ENCODE data around the gene TMEM119. TPM values are rescaled to one million over a fixed set of nuclear protein-coding genes. Genes with fewer than 3 reads are reported as not detected.

TMEM119 gene
- total and polyA plus RNA-seq, 10 of the 15 experiments (the other 5 are each of a cell fraction or from before 2014, with no cell fraction given) = 0.11 to 0.44 (median 0.19) TPM; not detected in 5

GRCh38 chr12:108598553-108599250 lies 818 bp upstream of the TMEM119 start:
- RAD21 ChIA-PET (ENCODE audit: unreplicated experiment) = no interaction called here
- no peak overlapping the region for H3K4me3 ChIP-seq
- WGBS (ENCODE audit: insufficient coverage, insufficient replicate concordance, low lambda C conversion rate, missing lambda C conversion rate) = 68% methylated on average over 11 of the region's 11 CpGs
- POLR2A ChIA-PET = interaction anchor here (0.5 kb wide), 1 partner anchor 26 kb away, joined by 4 read pairs; no protein-coding TSS in a partner anchor
- SMC1A ChIA-PET (ENCODE audit: uncharacterized antibody, unreplicated experiment) = interaction anchor here (0.9 to 1.0 kb wide), 2 partner anchors 21 to 23 kb away, joined by 4 to 5 read pairs; no protein-coding TSS in a partner anchor
- H2AFZ ChIP-seq (ENCODE audit: control insufficient read depth, low read depth, low read length) = no peak overlapping the region
- CTCF ChIA-PET = interaction anchor here (1.0 to 1.2 kb wide), 2 partner anchors 19 to 26 kb away, joined by 3 to 4 read pairs; no protein-coding TSS in a partner anchor
- no peak overlapping the region for H3K4me2 ChIP-seq (ENCODE audit: control insufficient read depth, insufficient read depth)
- H3K4me1 ChIP-seq (ENCODE audit: control insufficient read depth, insufficient read depth, low read length) = no peaks in the 10 kb centered on the region
- intact Hi-C loops (cut with micrococcal nuclease; ENCODE audit: unreplicated experiment) = no loop called here
- H3K79me2 ChIP-seq (ENCODE audit: control insufficient read depth, insufficient read depth, low read length) = no peaks in the 10 kb centered on the region
- H3K27me3 ChIP-seq (replicated peaks in 1 of 2; ENCODE audit: control insufficient read depth in 2 of 2, insufficient read depth in 2 of 2, low read length in 1 of 2) = no peaks in the 10 kb centered on the region
- no peak overlapping the region for H3K27ac ChIP-seq (ENCODE audit: control insufficient read depth, insufficient read depth)
- H3K9me3 ChIP-seq (replicated peaks; ENCODE audit: control insufficient read depth, insufficient read depth, low read length) = no peaks in the 10 kb centered on the region
- no peaks in the 10 kb centered on the region for H4K20me1 ChIP-seq (ENCODE audit: control insufficient read depth, insufficient read depth)
- peak; percentile 92 for TF ChIP-seq ZNF24 (IDR thresholded peaks at IDR 0.05)
- no peak for TF ChIP-seq FOS (IDR thresholded peaks at IDR 0.05; ENCODE audit: borderline replicate concordance, extremely low read depth, insufficient read length)
- H3K36me3 ChIP-seq (ENCODE audit: control insufficient read depth in 2 of 2, insufficient read depth in 2 of 2, low read length in 1 of 2) = no peaks in the 10 kb centered on the region
- FAIRE-seq (no peak), DNase-seq (ENCODE audit: low read depth, low spot score) (no peak), ATAC-seq (no peak)
- BruUV-seq (replicated peaks) = no TSS peak
- H3K9ac ChIP-seq (ENCODE audit: control insufficient read depth, insufficient read depth, low read length) = no peak overlapping the region
- in situ Hi-C loops (cut with MboI) = no loop called here

GRCh38 chr12:108596854-108597558 lies 878 bp downstream of the TMEM119 start:
- DNase-seq (ENCODE audit: low read depth, low spot score) = no peak
- no peak for ATAC-seq
- H2AFZ ChIP-seq (ENCODE audit: control insufficient read depth, low read depth, low read length) = no peak overlapping the region
- no peak overlapping the region for H3K4me3 ChIP-seq
- H4K20me1 ChIP-seq (ENCODE audit: control insufficient read depth, insufficient read depth) = no peaks in the 10 kb centered on the region
- H3K9ac ChIP-seq (ENCODE audit: control insufficient read depth, insufficient read depth, low read length) = no peak overlapping the region
- no peaks in the 10 kb centered on the region for H3K79me2 ChIP-seq (ENCODE audit: control insufficient read depth, insufficient read depth, low read length)
- SMC1A ChIA-PET (ENCODE audit: uncharacterized antibody, unreplicated experiment) = no interaction called here
- no TSS peak for BruUV-seq (replicated peaks)
- POLR2A ChIA-PET = no interaction called here
- H3K27me3 ChIP-seq (replicated peaks in 1 of 2; ENCODE audit: control insufficient read depth in 2 of 2, insufficient read depth in 2 of 2, low read length in 1 of 2) = no peaks in the 10 kb centered on the region
- CTCF ChIA-PET = no interaction called here
- no peak overlapping the region for H3K27ac ChIP-seq (ENCODE audit: control insufficient read depth, insufficient read depth)
- intact Hi-C loops (cut with micrococcal nuclease; ENCODE audit: unreplicated experiment) (no loop called here), in situ Hi-C loops (cut with MboI) (no loop called here)
- FAIRE-seq = no peak
- WGBS (ENCODE audit: insufficient coverage, insufficient replicate concordance, low lambda C conversion rate, missing lambda C conversion rate) = 43% methylated on average over 10 of the region's 10 CpGs
- no peaks in the 10 kb centered on the region for H3K9me3 ChIP-seq (replicated peaks; ENCODE audit: control insufficient read depth, insufficient read depth, low read length)
- H3K4me1 ChIP-seq (ENCODE audit: control insufficient read depth, insufficient read depth, low read length) = no peaks in the 10 kb centered on the region
- no peak overlapping the region for H3K4me2 ChIP-seq (ENCODE audit: control insufficient read depth, insufficient read depth)
- no peaks in the 10 kb centered on the region for H3K36me3 ChIP-seq (ENCODE audit: control insufficient read depth in 2 of 2, insufficient read depth in 2 of 2, low read length in 1 of 2)
- RAD21 ChIA-PET (ENCODE audit: unreplicated experiment) = no interaction called here
- TF ChIP-seq GABPA (IDR thresholded peaks at IDR 0.05; ENCODE audit: low read depth) = no peak
- TF ChIP-seq TCF12 (IDR thresholded peaks at IDR 0.05; ENCODE audit: low read depth, low read length) = no peak
- TF ChIP-seq E2F8 (IDR thresholded peaks at IDR 0.05; ENCODE audit: low read depth, partially characterized antibody) = no peak
- TF ChIP-seq BMI1 (IDR thresholded peaks at IDR 0.05; ENCODE audit: borderline replicate concordance) = no peak
- no peak for TF ChIP-seq CBX3 (IDR thresholded peaks at IDR 0.05; ENCODE audit: borderline replicate concordance, low read depth)
- no peak for TF ChIP-seq SMAD5 (IDR thresholded peaks at IDR 0.05; ENCODE audit: low read depth)
- no peak for TF ChIP-seq ZBED1 (IDR thresholded peaks at IDR 0.05; ENCODE audit: borderline replicate concordance)
- TF ChIP-seq ZNF207 (IDR thresholded peaks at IDR 0.05; ENCODE audit: borderline replicate concordance) = no peak
- TF ChIP-seq IRF4 (IDR thresholded peaks at IDR 0.05; ENCODE audit: low read depth, low read length) = no peak
- no peak for TF ChIP-seq JUNB (IDR thresholded peaks at IDR 0.05)
- TF ChIP-seq CBFB (IDR thresholded peaks at IDR 0.05; ENCODE audit: low read depth) = no peak
- no peak for TF ChIP-seq HDGF (IDR thresholded peaks at IDR 0.05)
- TF ChIP-seq BACH1 (IDR thresholded peaks at IDR 0.05; ENCODE audit: borderline replicate concordance) = no peak
- TF ChIP-seq PAX8 (IDR thresholded peaks at IDR 0.05) = no peak

Data from GM12878 (cell line).